Natural killer cell (primary cell): Measurements from ENCODE around the gene WDR86. TPM values are rescaled to one million over a fixed set of nuclear protein-coding genes. Genes with fewer than 3 reads are reported as not detected.

Experiments
- ATAC-seq, 3 donors: fragments of 150-1000 bp in 2 of 3; fragments of 200-7000 bp in 1 of 3; cut with Tn5 transposase; 1 replicate in 1 of 3; 2 replicates in 2 of 3; pipeline ENCODE4 v1.10.0; 2021; ENCODE audit warnings: mild to moderate bottlenecking in 2 of 3, moderate library complexity in 2 of 3
- DNase-seq, 2 donors: peaks; one replicate each; pipeline versions ENCODE4 v3.0.0 to v3.0.0-alpha.2; 2013 to 2021; ENCODE audit warnings: mixed read lengths in 1 of 2
- H3K27ac ChIP-seq: one replicate; pipeline ENCODE4 v1.5.1; 2013; ENCODE audit warnings: mild to moderate bottlenecking, low read length
- H3K27me3 ChIP-seq: one replicate; pipeline ENCODE4 v1.6.1; 2013; ENCODE audit warnings: low read length; ENCODE audit not compliant: control insufficient read depth, insufficient read depth
- H3K36me3 ChIP-seq: one replicate; pipeline ENCODE4 v1.6.1; 2013; ENCODE audit warnings: low read length; ENCODE audit not compliant: control insufficient read depth, insufficient read depth
- H3K4me1 ChIP-seq: one replicate; pipeline ENCODE4 v1.6.1; 2013; ENCODE audit warnings: low read length; ENCODE audit not compliant: control insufficient read depth, insufficient read depth
- H3K4me3 ChIP-seq: one replicate; pipeline ENCODE4 v1.5.1; 2013; ENCODE audit warnings: low read length
- H3K9me3 ChIP-seq: one replicate; pipeline ENCODE4 v1.6.1; 2013; ENCODE audit warnings: low read length; ENCODE audit not compliant: control insufficient read depth, insufficient read depth
- H3K27ac Mint-ChIP-seq, 2 donors: one replicate each; pipeline ENCODE4 v1.8.0; 2022; ENCODE audit warnings: mild to moderate bottlenecking in 2 of 2, mixed read lengths in 2 of 2, moderate library complexity in 1 of 2
- H3K27me3 Mint-ChIP-seq, 2 donors: one replicate each; pipeline ENCODE4 v1.8.0; 2022; ENCODE audit warnings: low read depth in 2 of 2, mixed read lengths in 2 of 2
- H3K36me3 Mint-ChIP-seq: one replicate; pipeline ENCODE4 v1.8.0; 2022; ENCODE audit warnings: mixed read lengths
- H3K4me1 Mint-ChIP-seq, 2 donors: one replicate each; pipeline ENCODE4 v1.8.0; 2022; ENCODE audit warnings: mixed read lengths in 2 of 2
- H3K4me3 Mint-ChIP-seq: one replicate; pipeline ENCODE4 v1.8.0; 2022; ENCODE audit warnings: mild to moderate bottlenecking, moderate library complexity, mixed read lengths
- H3K9me3 Mint-ChIP-seq, 2 donors: one replicate each; pipeline ENCODE4 v1.8.0; 2022; ENCODE audit warnings: mixed read lengths in 2 of 2
- WGBS: methylation state at CpG from one replicate; pipeline ENCODE4 v1.1.7; 2013; ENCODE audit warnings: missing lambda C conversion rate; ENCODE audit not compliant: insufficient coverage; 5-methylcytosine and 5-hydroxymethylcytosine counted together
- intact Hi-C: fragments of 100-400 bp; cut with micrococcal nuclease; formaldehyde crosslinking; loops from one replicate; pipeline ENCODE4 v1.14.2; 2022
- total RNA-seq, 4 donors: library from RNA; stranded (reverse); fragments of 120-200 nt in 1 of 4; gene quantifications; one replicate each; pipeline versions ENCODE4 v1.2.3 to v1.2.4, GENCODE V29; 2013 to 2022
- TF ChIP-seq, protein P1 (sequence below): fragments of 200-600 bp; IDR thresholded peaks from one replicate; pipeline ENCODE4 v1.8.0; 2022; ENCODE audit warnings: antibody characterized with exemption

The WDR86 gene, protein sequence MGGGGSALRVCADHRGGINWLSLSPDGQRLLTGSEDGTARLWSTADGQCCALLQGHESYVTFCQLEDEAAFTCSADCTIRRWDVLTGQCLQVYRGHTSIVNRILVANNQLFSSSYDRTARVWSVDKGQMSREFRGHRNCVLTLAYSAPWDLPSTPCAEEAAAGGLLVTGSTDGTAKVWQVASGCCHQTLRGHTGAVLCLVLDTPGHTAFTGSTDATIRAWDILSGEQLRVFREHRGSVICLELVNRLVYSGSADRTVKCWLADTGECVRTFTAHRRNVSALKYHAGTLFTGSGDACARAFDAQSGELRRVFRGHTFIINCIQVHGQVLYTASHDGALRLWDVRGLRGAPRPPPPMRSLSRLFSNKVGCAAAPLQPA
- 1 to 10 TPM; 1.6 to 4.6 (median 2.1) TPM for total RNA-seq
- 7.4 TPM for total RNA-seq (2013)

GRCh38 chr7:151409667-151410404 is at the start of gene WDR86:
Gene WDR86 (minus strand): TSS chr7:151410038. CDS start chr7:151409589, 449 bp downstream.
- DNase-seq (peak in 1 of 2 donors; percentile 56), ATAC-seq (no peak)
- peaks cover 16% of the 10 kb centered on the region for H3K27me3 ChIP-seq
- no peaks in the 10 kb centered on the region for H3K9me3 Mint-ChIP-seq
- H3K4me3 Mint-ChIP-seq: peak within 1 kb of the TSS; percentile 78
- H3K4me1 ChIP-seq: peaks cover 31% of the 10 kb centered on the region
- H3K36me3 ChIP-seq: no peaks in the 10 kb centered on the region
- peak within 1 kb of the TSS; percentile 54 to 87 for H3K27ac Mint-ChIP-seq
- intact Hi-C loops: loop anchor here (2.0 kb wide), 1 partner anchor 41 kb away; no protein-coding TSS in a partner anchor
- peak within 1 kb of the TSS; percentile 94 for H3K27ac ChIP-seq
- H3K27me3 Mint-ChIP-seq: peaks cover 38 to 46% of the 10 kb centered on the region in 2 donors
- no peaks in the 10 kb centered on the region for H3K36me3 Mint-ChIP-seq
- no peaks in the 10 kb centered on the region for H3K9me3 ChIP-seq
- 2% methylated on average over 75 of the region's 75 CpGs for WGBS
- TF ChIP-seq, protein P1, sequence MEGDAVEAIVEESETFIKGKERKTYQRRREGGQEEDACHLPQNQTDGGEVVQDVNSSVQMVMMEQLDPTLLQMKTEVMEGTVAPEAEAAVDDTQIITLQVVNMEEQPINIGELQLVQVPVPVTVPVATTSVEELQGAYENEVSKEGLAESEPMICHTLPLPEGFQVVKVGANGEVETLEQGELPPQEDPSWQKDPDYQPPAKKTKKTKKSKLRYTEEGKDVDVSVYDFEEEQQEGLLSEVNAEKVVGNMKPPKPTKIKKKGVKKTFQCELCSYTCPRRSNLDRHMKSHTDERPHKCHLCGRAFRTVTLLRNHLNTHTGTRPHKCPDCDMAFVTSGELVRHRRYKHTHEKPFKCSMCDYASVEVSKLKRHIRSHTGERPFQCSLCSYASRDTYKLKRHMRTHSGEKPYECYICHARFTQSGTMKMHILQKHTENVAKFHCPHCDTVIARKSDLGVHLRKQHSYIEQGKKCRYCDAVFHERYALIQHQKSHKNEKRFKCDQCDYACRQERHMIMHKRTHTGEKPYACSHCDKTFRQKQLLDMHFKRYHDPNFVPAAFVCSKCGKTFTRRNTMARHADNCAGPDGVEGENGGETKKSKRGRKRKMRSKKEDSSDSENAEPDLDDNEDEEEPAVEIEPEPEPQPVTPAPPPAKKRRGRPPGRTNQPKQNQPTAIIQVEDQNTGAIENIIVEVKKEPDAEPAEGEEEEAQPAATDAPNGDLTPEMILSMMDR: no peak
- peak within 1 kb of the TSS; percentile 55 for H3K4me3 ChIP-seq
- peaks cover 7 to 21% of the 10 kb centered on the region in 2 donors for H3K4me1 Mint-ChIP-seq

- ATAC-seq (no peak), DNase-seq (no peak)
- Mint-ChIP-seq H3K4me3 (no peak overlapping the region), H3K9me3 (no peaks in the 10 kb centered on the region), H3K36me3 (peaks cover under 1% of the 10 kb centered on the region), H3K27me3 (peaks cover 0 to 8% of the 10 kb centered on the region in 2 donors), H3K27ac (no peak overlapping the region), H3K4me1 (peaks cover 0 to 5% of the 10 kb centered on the region in 2 donors)
- no peaks in the 10 kb centered on the region for H3K27me3 ChIP-seq
- H3K36me3 ChIP-seq: no peaks in the 10 kb centered on the region
- no peak overlapping the region for H3K4me3 ChIP-seq
- H3K27ac ChIP-seq: no peak overlapping the region
- WGBS: 96% methylated on average over 5 of the region's 6 CpGs
- H3K9me3 ChIP-seq: peaks cover 9% of the 10 kb centered on the region
- intact Hi-C loops: no loop called here
- TF ChIP-seq, protein P1: no peak
- no peaks in the 10 kb centered on the region for H3K4me1 ChIP-seq
These were observed 47.7 kb upstream of the WDR86 start for GRCh38 chr7:151457534-151457933.

DNA sequence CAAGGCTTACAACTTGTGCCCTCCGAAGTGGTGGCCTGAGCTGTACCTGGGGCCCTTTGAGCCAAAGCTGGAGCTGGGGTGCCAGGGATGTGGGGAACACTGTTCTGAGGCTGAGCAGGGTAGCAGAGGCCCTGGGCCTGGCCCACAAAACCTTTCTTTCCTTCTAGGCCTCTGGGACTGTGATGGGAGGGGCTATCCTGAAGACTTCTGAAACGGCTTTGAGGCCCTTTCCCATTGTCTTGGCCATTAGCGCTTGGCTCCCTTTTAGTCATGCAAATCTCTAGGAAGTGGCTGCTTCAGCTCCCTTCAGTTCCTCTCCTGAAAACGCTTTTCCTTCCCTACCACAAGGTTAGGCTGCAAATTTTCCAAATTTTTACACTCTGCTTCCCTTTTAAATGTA is 46.9 kb upstream of the WDR86 start:
- no peak for ATAC-seq

More for the DNA sequence above, 46.9 kb upstream of the WDR86 start:
- Mint-ChIP-seq H3K4me3 (no peak overlapping the region), H3K27ac (no peak overlapping the region), H3K27me3 (peaks cover 0 to 8% of the 10 kb centered on the region in 2 donors), H3K9me3 (no peaks in the 10 kb centered on the region), H3K4me1 (peaks cover 0 to 5% of the 10 kb centered on the region in 2 donors), H3K36me3 (no peaks in the 10 kb centered on the region)
- TF ChIP-seq, protein P1: no peak
- no peak overlapping the region for H3K4me3 ChIP-seq
- peaks cover 1% of the 10 kb centered on the region for H3K9me3 ChIP-seq
- no peak overlapping the region for H3K27ac ChIP-seq
- H3K36me3 ChIP-seq: no peaks in the 10 kb centered on the region
- DNase-seq: no peak
- intact Hi-C loops: no loop called here
- 73% methylated on average over 4 of the region's 4 CpGs for WGBS
- H3K4me1 ChIP-seq: no peaks in the 10 kb centered on the region
- H3K27me3 ChIP-seq: no peaks in the 10 kb centered on the region
